Mesodermal cell (in vitro differentiated cells): ENCODE results near the gene HMCN2.
"Not testable (repeated sequence)": the region's sequence is repeated elsewhere in the genome, so short reads cannot be mapped to it uniquely, and the experiment has no call there.

Source experiments
- H3K27ac ChIP-seq: 2 replicates; pipeline ENCODE4 v1.7.0; 2013; ENCODE audit warnings: mild to moderate bottlenecking, low read depth, low read length, moderate library complexity; ENCODE audit not compliant: severe bottlenecking
- H3K36me3 ChIP-seq: 2 replicates; pipeline ENCODE4 v1.7.1; 2013; ENCODE audit warnings: mild to moderate bottlenecking, low read length, moderate library complexity; ENCODE audit not compliant: control insufficient read depth, insufficient read depth
- H3K4me1 ChIP-seq: one replicate; pipeline ENCODE4 v1.7.1; 2013; ENCODE audit warnings: mild to moderate bottlenecking, low read length; ENCODE audit not compliant: insufficient read depth, control insufficient read depth, poor library complexity, severe bottlenecking
- H3K4me3 ChIP-seq: 2 replicates; pipeline ENCODE4 v1.7.0; 2013; ENCODE audit warnings: low read length, control low read depth, mild to moderate bottlenecking; ENCODE audit not compliant: insufficient read depth, poor library complexity, severe bottlenecking; ENCODE audit errors: extremely low read depth
- H3K9me3 ChIP-seq: 2 replicates; pipeline ENCODE4 v1.7.1; 2013; ENCODE audit warnings: mild to moderate bottlenecking, low read length, moderate library complexity; ENCODE audit not compliant: control insufficient read depth
- WGBS, 2 experiments: methylation state at CpG; one replicate each; pipeline ENCODE4 v1.1.5; 2013; ENCODE audit warnings: missing lambda C conversion rate in 2 of 2; ENCODE audit not compliant: insufficient coverage in 2 of 2; 5-methylcytosine and 5-hydroxymethylcytosine counted together

Gene HMCN2

DNA sequence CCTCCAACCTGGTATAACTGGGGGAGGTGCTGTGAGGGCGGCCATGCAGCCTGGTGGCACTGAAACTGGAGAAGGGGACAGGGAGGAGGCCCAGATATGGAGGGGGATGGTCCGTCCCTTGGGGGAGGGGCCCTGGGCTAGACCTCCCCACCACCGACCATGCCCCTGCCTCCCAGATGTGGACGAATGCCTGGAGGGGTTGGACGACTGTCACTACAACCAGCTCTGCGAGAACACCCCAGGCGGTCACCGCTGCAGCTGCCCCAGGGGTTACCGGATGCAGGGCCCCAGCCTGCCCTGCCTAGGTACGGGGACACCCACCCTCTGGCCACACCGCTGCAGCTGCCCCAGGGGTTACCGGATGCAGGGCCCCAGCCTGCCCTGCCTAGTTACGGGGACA, 163.8 kb downstream of the HMCN2 start:
- WGBS, 2 experiments, result 93 to 95% methylated on average over 12 of the region's 13 CpGs
- Histone ChIP-seq H3K4me1 (peaks cover 9% of the 10 kb centered on the region), H3K36me3 (no peaks in the 10 kb centered on the region), H3K4me3 (no peak overlapping the region), H3K27ac (no peak overlapping the region), H3K9me3 (peaks cover 3% of the 10 kb centered on the region)

DNA sequence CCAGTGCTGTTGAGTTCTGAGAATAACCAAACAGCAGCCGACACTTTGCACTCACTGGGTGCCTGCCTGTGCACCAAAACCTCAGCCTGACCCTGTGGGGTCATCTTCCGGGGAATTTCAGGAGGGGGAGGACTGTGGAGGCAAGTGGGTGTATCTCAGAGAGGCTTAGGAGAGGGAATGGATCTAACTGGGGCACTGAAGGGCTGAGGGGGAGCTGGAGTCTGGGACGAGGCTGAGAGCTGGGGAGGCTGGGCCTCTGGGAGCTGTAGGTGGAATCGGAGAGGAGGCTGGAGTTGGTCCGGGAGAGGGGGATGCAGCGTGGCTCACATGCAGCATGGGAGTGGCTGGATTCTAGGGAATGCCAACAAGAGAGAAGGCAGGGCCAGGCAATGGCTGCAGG, 164.3 kb downstream of the HMCN2 start:
- Histone ChIP-seq H3K9me3 (peaks cover 3% of the 10 kb centered on the region), H3K4me1 (peaks cover 9% of the 10 kb centered on the region), H3K36me3 (no peaks in the 10 kb centered on the region), H3K27ac (no peak overlapping the region), H3K4me3 (no peak overlapping the region)
- 91 to 94% methylated on average over 6 of the region's 6 CpGs for WGBS, 2 experiments

DNA sequence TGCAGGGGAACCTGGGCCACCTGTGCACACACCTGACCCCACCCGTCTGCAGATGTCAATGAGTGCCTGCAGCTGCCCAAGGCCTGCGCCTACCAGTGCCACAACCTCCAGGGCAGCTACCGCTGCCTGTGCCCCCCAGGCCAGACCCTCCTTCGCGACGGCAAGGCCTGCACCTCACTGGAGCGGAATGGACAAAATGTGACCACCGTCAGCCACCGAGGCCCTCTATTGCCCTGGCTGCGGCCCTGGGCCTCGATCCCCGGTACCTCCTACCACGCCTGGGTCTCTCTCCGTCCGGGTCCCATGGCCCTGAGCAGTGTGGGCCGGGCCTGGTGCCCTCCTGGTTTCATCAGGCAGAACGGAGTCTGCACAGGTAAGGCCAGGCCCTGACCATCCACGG, 164.7 kb downstream of the HMCN2 start:
- Histone ChIP-seq H3K4me3 (no peak overlapping the region), H3K9me3 (peaks cover 3% of the 10 kb centered on the region), H3K4me1 (peaks cover 9% of the 10 kb centered on the region), H3K36me3 (no peaks in the 10 kb centered on the region), H3K27ac (no peak overlapping the region)
- WGBS, 2 experiments, result 95 to 96% methylated on average over 16 of the region's 18 CpGs

GRCh38 chr9:130430734-130431535, 165.4 kb downstream of the HMCN2 start:
- Histone ChIP-seq H3K27ac (no peak overlapping the region), H3K4me3 (no peak overlapping the region), H3K36me3 (no peaks in the 10 kb centered on the region), H3K9me3 (peaks cover 3% of the 10 kb centered on the region), H3K4me1 (peaks cover 9% of the 10 kb centered on the region)
- 92 to 98% methylated on average over 10 to 16 of the region's 22 CpGs for WGBS, 2 experiments

GRCh38 chr9:130431536-130432303, 166.2 kb downstream of the HMCN2 start:
- Histone ChIP-seq H3K9me3 (peaks cover 3% of the 10 kb centered on the region), H3K27ac (no peak overlapping the region), H3K4me3 (no peak overlapping the region), H3K4me1 (peaks cover 6% of the 10 kb centered on the region), H3K36me3 (no peaks in the 10 kb centered on the region)
- WGBS, 2 experiments, result 86 to 89% methylated on average over 11 to 15 of the region's 17 CpGs

DNA sequence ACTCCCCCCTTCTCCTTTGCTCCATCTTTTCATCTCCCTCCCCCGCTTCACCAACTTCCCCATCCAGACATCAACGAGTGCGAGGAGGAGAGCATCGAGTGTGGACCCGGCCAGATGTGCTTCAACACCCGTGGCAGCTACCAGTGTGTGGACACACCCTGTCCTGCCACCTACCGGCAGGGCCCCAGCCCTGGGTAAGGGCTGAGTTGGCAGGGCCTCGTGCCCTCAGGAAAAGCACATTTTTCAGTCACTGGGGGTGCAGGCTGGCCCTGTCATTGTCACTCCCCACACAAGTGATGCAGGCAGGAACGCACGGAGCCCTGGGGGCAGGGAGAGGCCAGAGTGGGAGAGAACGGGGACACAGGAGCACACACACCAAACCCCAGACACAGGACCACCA, 166.8 kb downstream of the HMCN2 start:
- H3K27ac ChIP-seq, result no peak overlapping the region
- WGBS, 2 experiments, result 87 to 92% methylated on average over 9 of the region's 11 CpGs
- no peak overlapping the region for H3K4me3 ChIP-seq
- peaks cover 3% of the 10 kb centered on the region for H3K9me3 ChIP-seq
- no peaks in the 10 kb centered on the region for H3K36me3 ChIP-seq
- H3K4me1 ChIP-seq, result no peaks in the 10 kb centered on the region

- H3K27ac ChIP-seq, result no peak overlapping the region
- no peaks in the 10 kb centered on the region for H3K4me1 ChIP-seq
- WGBS, 2 experiments, result 62 to 66% methylated on average over 12 to 15 of the region's 16 CpGs
- no peaks in the 10 kb centered on the region for H3K36me3 ChIP-seq
- H3K4me3 ChIP-seq, result peak overlapping the region; percentile 27
- H3K9me3 ChIP-seq, result peaks cover 3% of the 10 kb centered on the region
These were observed 167.2 kb downstream of the HMCN2 start for GRCh38 chr9:130432796-130433167.

DNA sequence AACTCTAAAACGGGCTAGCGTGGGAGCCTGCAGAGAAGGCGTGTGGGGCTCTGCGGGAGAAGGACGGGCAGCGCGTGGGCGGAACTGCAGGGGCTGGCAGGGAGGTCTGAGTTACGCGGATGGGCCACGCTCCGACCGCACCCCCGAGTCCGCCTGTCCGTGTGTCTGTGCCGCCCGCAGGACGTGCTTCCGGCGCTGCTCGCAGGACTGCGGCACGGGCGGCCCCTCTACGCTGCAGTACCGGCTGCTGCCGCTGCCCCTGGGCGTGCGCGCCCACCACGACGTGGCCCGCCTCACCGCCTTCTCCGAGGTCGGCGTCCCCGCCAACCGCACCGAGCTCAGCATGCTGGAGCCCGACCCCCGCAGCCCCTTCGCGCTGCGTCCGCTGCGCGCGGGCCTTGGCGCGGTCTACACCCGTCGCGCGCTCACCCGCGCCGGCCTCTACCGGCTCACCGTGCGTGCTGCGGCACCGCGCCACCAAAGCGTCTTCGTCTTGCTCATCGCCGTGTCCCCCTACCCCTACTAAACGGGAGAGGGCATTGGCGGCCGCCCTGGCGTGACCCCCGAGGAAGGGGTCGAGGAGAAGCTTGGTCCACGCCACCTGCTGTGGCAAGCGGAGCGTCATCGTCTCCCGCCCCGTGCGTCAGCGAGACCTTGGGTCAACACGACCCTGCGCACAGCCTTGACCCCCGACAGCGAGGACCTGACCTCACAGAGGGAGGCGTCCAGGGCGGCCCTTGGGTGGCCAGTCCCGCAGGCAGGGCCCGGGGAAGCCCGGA, 167.8 kb downstream of the HMCN2 start:
- Histone ChIP-seq H3K27ac (no peak overlapping the region), H3K36me3 (no peaks in the 10 kb centered on the region), H3K4me3 (peak overlapping the region; percentile 27), H3K4me1 (no peaks in the 10 kb centered on the region), H3K9me3 (peaks cover 3% of the 10 kb centered on the region)
- WGBS, 2 experiments, result 7 to 10% methylated on average over 64 to 77 of the region's 92 CpGs

- no peaks in the 10 kb centered on the region for H3K36me3 ChIP-seq
- 55 to 77% methylated on average over 7 to 9 of the region's 9 CpGs for WGBS, 2 experiments
- no peaks in the 10 kb centered on the region for H3K4me1 ChIP-seq
- no peak overlapping the region for H3K27ac ChIP-seq
- peaks cover 3% of the 10 kb centered on the region for H3K9me3 ChIP-seq
- no peak overlapping the region for H3K4me3 ChIP-seq
These were observed 168.3 kb downstream of the HMCN2 start for GRCh38 chr9:130433947-130434262.

DNA sequence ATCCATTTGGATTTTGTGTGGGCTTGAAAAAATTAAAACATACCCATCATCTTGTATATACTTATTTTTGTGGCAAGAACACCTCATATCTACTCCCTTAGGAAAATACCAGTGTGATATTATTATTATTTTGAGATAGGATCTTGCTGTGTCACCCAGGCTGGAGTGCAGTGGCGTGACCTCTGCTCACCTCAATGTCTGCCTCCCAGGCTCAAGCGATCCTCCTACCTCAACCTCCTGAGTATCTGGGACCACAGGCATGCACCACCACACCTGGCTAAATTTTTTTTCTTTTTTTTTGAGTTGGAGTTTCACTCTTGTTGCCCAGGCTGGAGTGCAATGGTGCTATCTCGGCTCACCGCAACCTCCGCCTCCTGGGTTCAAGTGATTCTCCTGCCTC, 169.1 kb downstream of the HMCN2 start:
- not testable (repeated sequence) for H3K4me3 ChIP-seq, H3K9me3 ChIP-seq, H3K4me1 ChIP-seq, H3K27ac ChIP-seq, H3K36me3 ChIP-seq
- WGBS, 2 experiments, result 80% methylated on average over 1 of the region's 5 CpGs; no CpG with 5 or more reads in 1 of the 2 experiments
